B cell (primary cell): ENCODE measurements around the gene PHLPP1. TPM values are rescaled to one million over a fixed set of nuclear protein-coding genes. Genes with fewer than 3 reads are reported as not detected.

ENCODE experiments used
- ATAC-seq: fragments of 200-7000 bp; cut with Tn5 transposase; one replicate; pipeline ENCODE4 v1.10.0; 2021; ENCODE audit warnings: low read depth, mild to moderate bottlenecking, moderate number of reproducible peaks, moderate library complexity
- CTCF ChIA-PET: fragments of 350-600 bp; sonication (Branson Sonifier 250); formaldehyde crosslinking; loops from one replicate; lab custom pipeline; 2021; ENCODE audit warnings: antibody characterized with exemption, inconsistent platforms; lab: Charles Lee
- POLR2A ChIA-PET: fragments of 350-600 bp; sonication (Branson Sonifier 250); formaldehyde crosslinking; loops from one replicate; lab custom pipeline; 2021; ENCODE audit warnings: antibody characterized with exemption; lab: Charles Lee
- DNase-seq: peaks from one replicate; pipeline ENCODE4 v3.0.0; 2013
- H2AFZ ChIP-seq: 2 replicates; pipeline ENCODE4 v1.6.1; 2012; ENCODE audit warnings: mild to moderate bottlenecking, low read depth, low read length; ENCODE audit not compliant: insufficient read depth, poor library complexity, severe bottlenecking
- H3K27ac ChIP-seq, 2 donors: 1 replicate in 1 of 2; 2 replicates in 1 of 2; pipeline ENCODE4 v1.5.1; 2012 to 2013; ENCODE audit warnings: low read length in 2 of 2, mild to moderate bottlenecking in 2 of 2, moderate library complexity in 1 of 2
- H3K27me3 ChIP-seq, 4 experiments: fragments of 200-600 bp in 1 of 4; sonication (generic) in 1 of 4; replicated peaks in 1 of 4; 1 replicate in 2 of 4; 2 replicates in 2 of 4; pipeline versions ENCODE4 v1.6.1 to v1.7.0; 2013 to 2016; ENCODE audit warnings: low read length in 3 of 4, mild to moderate bottlenecking in 2 of 4, mixed read lengths in 1 of 4, moderate library complexity in 1 of 4; ENCODE audit not compliant: insufficient read depth in 4 of 4, control insufficient read depth in 3 of 4; ENCODE audit errors: control extremely low read depth in 1 of 4
- H3K36me3 ChIP-seq, 2 experiments: replicated peaks in 1 of 2; 1 replicate in 1 of 2; 2 replicates in 1 of 2; pipeline versions ENCODE4 v1.6.1 to v1.7.1; 2013; ENCODE audit warnings: low read length in 1 of 2; ENCODE audit not compliant: insufficient read depth in 2 of 2, control insufficient read depth in 1 of 2; ENCODE audit errors: control extremely low read depth in 1 of 2, extremely low read depth in 1 of 2
- H3K4me1 ChIP-seq, 2 donors: fragments of 200-600 bp in 1 of 2; sonication (generic) in 1 of 2; 1 replicate in 1 of 2; 2 replicates in 1 of 2; pipeline versions ENCODE4 v1.5.1 to v1.6.1; 2013 to 2017; ENCODE audit warnings: low read length in 2 of 2; ENCODE audit not compliant: control insufficient read depth in 2 of 2, insufficient read depth in 2 of 2
- H3K4me2 ChIP-seq: replicated peaks from 2 replicates; pipeline ENCODE3; 2012; ENCODE audit warnings: mild to moderate bottlenecking, low read depth, low read length; ENCODE audit not compliant: poor library complexity, severe bottlenecking
- H3K4me3 ChIP-seq, 5 experiments: fragments of 200-600 bp in 1 of 5; sonication (generic) in 1 of 5; 1 replicate in 3 of 5; 2 replicates in 2 of 5; pipeline versions ENCODE4 v1.5.1 to v1.7.0; 2011 to 2016; ENCODE audit warnings: low read length in 4 of 5, mild to moderate bottlenecking in 4 of 5, low read depth in 2 of 5, control low read depth in 1 of 5, moderate library complexity in 1 of 5; ENCODE audit not compliant: insufficient read depth in 1 of 5; ENCODE audit errors: control extremely low read depth in 1 of 5, extremely low read depth in 1 of 5
- H3K79me2 ChIP-seq: fragments of 200-600 bp; sonication (generic); one replicate; pipeline ENCODE4 v1.6.0; 2016; ENCODE audit warnings: low read length; ENCODE audit not compliant: control insufficient read depth, insufficient read depth
- H3K9ac ChIP-seq: fragments of 200-600 bp; sonication (generic); 2 replicates; pipeline ENCODE4 v1.6.1; 2017; ENCODE audit warnings: mild to moderate bottlenecking, low read length, moderate library complexity
- H3K9me3 ChIP-seq, 3 donors: one replicate each; pipeline versions ENCODE4 v1.6.1 to v1.7.1; 2013; ENCODE audit warnings: low read length in 2 of 3; ENCODE audit not compliant: control insufficient read depth in 2 of 3, insufficient read depth in 1 of 3; ENCODE audit errors: control extremely low read depth in 1 of 3
- H4K20me1 ChIP-seq: 2 replicates; pipeline ENCODE4 v1.6.0; 2012; ENCODE audit warnings: mild to moderate bottlenecking, low read length; ENCODE audit not compliant: insufficient read depth, control insufficient read depth, poor library complexity, severe bottlenecking
- H3K27ac Mint-ChIP-seq: one replicate; pipeline ENCODE4 v1.8.0; 2021; ENCODE audit warnings: mixed read lengths
- H3K27me3 Mint-ChIP-seq: one replicate; pipeline ENCODE4 v1.8.0; 2021; ENCODE audit warnings: mixed read lengths
- H3K4me1 Mint-ChIP-seq: one replicate; pipeline ENCODE4 v1.8.0; 2021; ENCODE audit warnings: mixed read lengths
- H3K4me3 Mint-ChIP-seq: one replicate; pipeline ENCODE4 v1.8.0; 2021; ENCODE audit warnings: mixed read lengths
- H3K9me3 Mint-ChIP-seq: one replicate; pipeline ENCODE4 v1.8.0; 2022; ENCODE audit warnings: mixed read lengths; ENCODE audit not compliant: insufficient read depth
- EZH2 ChIP-seq: IDR thresholded peaks from 2 replicates; pipeline ENCODE4 v1.6.1; 2012; ENCODE audit warnings: borderline replicate concordance, low read depth, mild to moderate bottlenecking, moderate library complexity, low read length; ENCODE audit not compliant: insufficient read depth, poor library complexity, severe bottlenecking
- WGBS: methylation state at CpG from one replicate; pipeline ENCODE4 v1.1.5; 2013; ENCODE audit warnings: missing lambda C conversion rate; ENCODE audit not compliant: insufficient coverage; 5-methylcytosine and 5-hydroxymethylcytosine counted together
- intact Hi-C: fragments of 100-400 bp; cut with micrococcal nuclease; formaldehyde crosslinking; loops from one replicate; pipeline ENCODE4 v1.10.0; 2022
- polyA plus RNA-seq: library from polyadenylated mRNA; depleted of rRNA; stranded (reverse); fragments of >200 nt; gene quantifications from 2 replicates; pipeline ENCODE4 v1.2.3, GENCODE V29; 2012
- total RNA-seq, 2 donors: library from RNA; stranded (reverse); fragments of 120-200 nt in 1 of 2; gene quantifications; 1 replicate in 1 of 2; 2 replicates in 1 of 2; pipeline versions ENCODE4 v1.2.3 to v1.2.4, GENCODE V29; 2013 to 2022
- TF ChIP-seq, protein P1 (sequence below): fragments of 200-600 bp; IDR thresholded peaks from one replicate; pipeline ENCODE4 v1.8.0; 2022; ENCODE audit warnings: antibody characterized with exemption, mild to moderate bottlenecking

PHLPP1 gene
- total and polyA plus RNA-seq, 2 donors (not counting 1 experiment from before 2014, with no cell fraction given) = 3.0 to 20.7 TPM

DNA sequence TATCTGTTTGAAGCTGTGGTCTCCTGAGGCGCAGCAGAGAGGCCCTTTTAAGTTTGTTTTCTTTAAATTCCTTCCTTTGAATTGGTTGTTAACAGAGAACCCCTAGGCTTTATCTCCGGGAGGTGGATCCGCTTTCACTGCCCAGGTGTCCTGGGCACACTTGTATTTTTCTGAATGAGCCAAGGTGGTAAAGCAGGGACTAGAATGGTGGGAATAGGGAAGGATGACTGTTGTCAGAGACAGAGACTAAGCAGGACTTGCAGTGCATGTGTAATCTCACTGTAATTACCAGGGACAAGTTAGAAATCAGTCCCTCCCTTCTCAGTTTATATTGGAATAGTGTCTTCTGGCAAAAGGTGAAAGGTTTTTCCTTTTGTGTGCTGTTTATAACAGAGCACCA is 72.8 kb downstream of the PHLPP1 start:
- TF ChIP-seq, protein P1, sequence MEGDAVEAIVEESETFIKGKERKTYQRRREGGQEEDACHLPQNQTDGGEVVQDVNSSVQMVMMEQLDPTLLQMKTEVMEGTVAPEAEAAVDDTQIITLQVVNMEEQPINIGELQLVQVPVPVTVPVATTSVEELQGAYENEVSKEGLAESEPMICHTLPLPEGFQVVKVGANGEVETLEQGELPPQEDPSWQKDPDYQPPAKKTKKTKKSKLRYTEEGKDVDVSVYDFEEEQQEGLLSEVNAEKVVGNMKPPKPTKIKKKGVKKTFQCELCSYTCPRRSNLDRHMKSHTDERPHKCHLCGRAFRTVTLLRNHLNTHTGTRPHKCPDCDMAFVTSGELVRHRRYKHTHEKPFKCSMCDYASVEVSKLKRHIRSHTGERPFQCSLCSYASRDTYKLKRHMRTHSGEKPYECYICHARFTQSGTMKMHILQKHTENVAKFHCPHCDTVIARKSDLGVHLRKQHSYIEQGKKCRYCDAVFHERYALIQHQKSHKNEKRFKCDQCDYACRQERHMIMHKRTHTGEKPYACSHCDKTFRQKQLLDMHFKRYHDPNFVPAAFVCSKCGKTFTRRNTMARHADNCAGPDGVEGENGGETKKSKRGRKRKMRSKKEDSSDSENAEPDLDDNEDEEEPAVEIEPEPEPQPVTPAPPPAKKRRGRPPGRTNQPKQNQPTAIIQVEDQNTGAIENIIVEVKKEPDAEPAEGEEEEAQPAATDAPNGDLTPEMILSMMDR = no peak
- no peak for TF ChIP-seq EZH2
- H2AFZ ChIP-seq = no peak overlapping the region
- Mint-ChIP-seq H3K9me3 (no peaks in the 10 kb centered on the region), H3K27me3 (no peaks in the 10 kb centered on the region), H3K27ac (no peak overlapping the region), H3K4me1 (peaks cover 32% of the 10 kb centered on the region), H3K4me3 (no peak overlapping the region)
- no peaks in the 10 kb centered on the region for H3K27me3 ChIP-seq
- no peak for ATAC-seq
- H3K9ac ChIP-seq = no peak overlapping the region
- intact Hi-C loops = no loop called here
- H3K36me3 ChIP-seq = no peaks in the 10 kb centered on the region
- peaks cover 3 to 8% of the 10 kb centered on the region in 2 donors for H3K4me1 ChIP-seq
- WGBS = 100% methylated on average over 3 of the region's 3 CpGs
- ChIA-PET POLR2A (no interaction called here), CTCF (no interaction called here)
- no peak for DNase-seq
- H3K79me2 ChIP-seq = peaks cover 31% of the 10 kb centered on the region
- no peaks in the 10 kb centered on the region for H4K20me1 ChIP-seq
- no peak overlapping the region for H3K27ac ChIP-seq
- no peak overlapping the region for H3K4me3 ChIP-seq
- H3K9me3 ChIP-seq = no peaks in the 10 kb centered on the region
- H3K4me2 ChIP-seq = no peak overlapping the region

DNA sequence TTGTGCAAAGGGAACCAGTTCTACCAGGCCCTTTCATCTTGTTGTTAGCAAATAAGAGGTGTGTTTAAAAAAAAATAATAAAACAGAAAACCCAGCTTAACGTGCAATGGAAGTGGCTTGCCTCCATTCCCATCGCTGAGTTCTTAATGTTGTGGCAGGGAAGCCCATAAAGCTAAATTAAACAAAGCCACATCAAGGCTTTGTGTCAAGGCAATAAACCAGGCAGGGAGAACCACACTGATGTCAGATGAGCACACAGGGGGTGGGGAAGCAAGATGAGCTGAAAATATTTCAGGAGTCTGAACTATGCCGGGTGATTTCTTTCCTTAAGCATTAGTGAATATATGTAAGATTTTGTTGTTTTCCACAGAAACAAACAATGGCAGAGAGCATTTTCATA is 73.5 kb downstream of the PHLPP1 start:
- Mint-ChIP-seq H3K4me1 (peaks cover 28% of the 10 kb centered on the region), H3K9me3 (no peaks in the 10 kb centered on the region), H3K27me3 (no peaks in the 10 kb centered on the region), H3K27ac (no peak overlapping the region), H3K4me3 (no peak overlapping the region)
- H3K9ac ChIP-seq = no peak overlapping the region
- no peaks in the 10 kb centered on the region for H3K36me3 ChIP-seq
- TF ChIP-seq, protein P1 = no peak
- TF ChIP-seq EZH2 = no peak
- intact Hi-C loops = no loop called here
- no peaks in the 10 kb centered on the region for H3K27me3 ChIP-seq
- H3K27ac ChIP-seq = no peak overlapping the region
- CTCF ChIA-PET = no interaction called here
- no peaks in the 10 kb centered on the region for H4K20me1 ChIP-seq
- no peak overlapping the region for H3K4me2 ChIP-seq
- H3K4me3 ChIP-seq = no peak overlapping the region
- POLR2A ChIA-PET = no interaction called here
- H3K4me1 ChIP-seq = peaks cover 3 to 8% of the 10 kb centered on the region in 2 donors
- DNase-seq (no peak), ATAC-seq (no peak)
- no peaks in the 10 kb centered on the region for H3K9me3 ChIP-seq
- WGBS = 21% methylated on average over 2 of the region's 3 CpGs
- H3K79me2 ChIP-seq = peaks cover 26% of the 10 kb centered on the region
- H2AFZ ChIP-seq = no peak overlapping the region
